HepG2 (cell line): ENCODE data around the gene CABLES1. TPM values are rescaled to one million over a fixed set of nuclear protein-coding genes. Genes with fewer than 3 reads are reported as not detected.

Experiments used
- ATAC-seq: fragments of 200-7000 bp; cut with Tn5 transposase; 3 replicates; pipeline ENCODE4 v1.9.1; 2020; ENCODE audit warnings: mild to moderate bottlenecking, moderate library complexity
- BruUV-seq: library from RNA; stranded (reverse); fragments of 400-500 nt; replicated peaks from 2 replicates; lab custom pipeline; 2021; lab: Mats Ljungman, UMichigan
- CTCF ChIA-PET: fragments of 300-600 bp; formaldehyde crosslinking; extraction: SDS; loops from one replicate; lab custom pipeline; 2021; ENCODE audit warnings: low total read pairs, inconsistent platforms, low intra/inter-chr PET ratio; lab: Yijun Ruan, JAX
- POLR2A ChIA-PET: fragments of 350-600 bp; sonication (Branson Sonifier 250); formaldehyde crosslinking; loops from one replicate; lab custom pipeline; 2020; ENCODE audit warnings: antibody characterized with exemption, inconsistent platforms; lab: Yijun Ruan, JAX
- DNase-seq: peaks from one replicate; pipeline ENCODE4 v3.0.0-alpha.2; 2015; ENCODE audit warnings: low spot score
- FAIRE-seq: peaks from 3 replicates; lab custom pipeline; 2011; peaks lifted over from hg19 to GRCh38; lab: Jason Lieb, UNC
- H2AFZ ChIP-seq: one replicate; pipeline ENCODE4 v1.6.1; 2011; ENCODE audit warnings: low read length, inconsistent platforms
- H3K27ac ChIP-seq: fragments of 300-600 bp; 3 replicates; pipeline ENCODE4 v1.8.0; 2011; ENCODE audit warnings: mixed run types, mild to moderate bottlenecking, mixed read lengths, low read length, inconsistent platforms; ENCODE audit not compliant: insufficient read depth; ENCODE audit errors: extremely low read length
- H3K27me3 ChIP-seq, 2 experiments: fragments of 200-600 bp in 1 of 2; 2 replicates in 1 of 2; 3 replicates in 1 of 2; pipeline versions ENCODE4 v1.6.0 to v1.8.0; 2011; ENCODE audit warnings: low read length in 2 of 2, mild to moderate bottlenecking in 2 of 2, moderate library complexity in 2 of 2, inconsistent platforms in 1 of 2; ENCODE audit not compliant: insufficient read depth in 2 of 2, control insufficient read depth in 1 of 2
- H3K36me3 ChIP-seq, 2 experiments: fragments of 200-600 bp in 1 of 2; replicated peaks in 1 of 2; 2 replicates in 1 of 2; 3 replicates in 1 of 2; pipeline versions ENCODE4 v1.5.1 to v1.8.0; 2011; ENCODE audit warnings: low read length in 2 of 2, inconsistent platforms in 1 of 2; ENCODE audit not compliant: insufficient read depth in 2 of 2, control insufficient read depth in 1 of 2
- H3K4me1 ChIP-seq: 2 replicates; pipeline ENCODE4 v1.5.1; 2012; ENCODE audit warnings: low read length, inconsistent platforms; ENCODE audit not compliant: insufficient read depth
- H3K4me2 ChIP-seq: 2 replicates; pipeline ENCODE4 v1.6.0; 2011; ENCODE audit warnings: low read depth, low read length, inconsistent platforms
- H3K4me3 ChIP-seq, 3 experiments: fragments of 200-600 bp in 1 of 3; sonication (generic), shearing (Covaris generic) in 1 of 3; replicated peaks in 1 of 3; 2 replicates each; pipeline ENCODE4 v1.5.1; 2011 to 2016; ENCODE audit warnings: low read length in 3 of 3, inconsistent platforms in 2 of 3, low read depth in 2 of 3, mild to moderate bottlenecking in 2 of 3, control low read depth in 1 of 3, mixed read lengths in 1 of 3; ENCODE audit not compliant: insufficient read depth in 1 of 3
- H3K79me2 ChIP-seq: one replicate; pipeline ENCODE4 v1.6.1; 2011; ENCODE audit warnings: low read length, inconsistent platforms; ENCODE audit not compliant: insufficient read depth
- H3K9ac ChIP-seq: 2 replicates; pipeline ENCODE4 v1.6.0; 2011; ENCODE audit warnings: mild to moderate bottlenecking, low read depth, low read length, inconsistent platforms; ENCODE audit not compliant: insufficient read depth
- H3K9me3 ChIP-seq: 2 replicates; pipeline ENCODE4 v1.5.1; 2012; ENCODE audit warnings: mild to moderate bottlenecking, low read length
- H4K20me1 ChIP-seq: 2 replicates; pipeline ENCODE4 v1.6.0; 2011; ENCODE audit warnings: inconsistent platforms, mild to moderate bottlenecking, low read length, moderate library complexity; ENCODE audit not compliant: insufficient read depth
- ETV6 ChIP-seq: sonication (generic); formaldehyde crosslinking; conservative IDR thresholded peaks from 2 replicates; pipeline ENCODE4 v1.4.0; 2020; ENCODE audit warnings: missing genetic modification reagents
- FOXK2 ChIP-seq: fragments of 450-650 bp; IDR thresholded peaks from 2 replicates; pipeline ENCODE4 v1.6.1; 2016
- HNRNPK ChIP-seq: fragments of 200-400 bp; formaldehyde crosslinking; IDR thresholded peaks from 2 replicates; pipeline ENCODE4 v1.6.1; 2018; ENCODE audit warnings: low read length, low read depth, moderate library complexity, mild to moderate bottlenecking; ENCODE audit not compliant: poor library complexity, severe bottlenecking
- KLF9 ChIP-seq: IDR thresholded peaks from 2 replicates; pipeline ENCODE4 v1.6.1; 2016; ENCODE audit warnings: low read depth
- MED8 ChIP-seq: sonication (generic); formaldehyde crosslinking; IDR thresholded peaks from 2 replicates; pipeline ENCODE4 v1.8.1; 2023; ENCODE audit warnings: mild to moderate bottlenecking, missing genetic modification reagents; ENCODE audit not compliant: insufficient replicate concordance
- MEIS2 ChIP-seq: sonication (generic); formaldehyde crosslinking; IDR thresholded peaks from 2 replicates; pipeline ENCODE4 v1.9.0; 2021; ENCODE audit warnings: mild to moderate bottlenecking, missing genetic modification reagents
- MTA1 ChIP-seq: sonication (generic); formaldehyde crosslinking; IDR thresholded peaks from 2 replicates; pipeline ENCODE4 v1.4.0; 2020; ENCODE audit warnings: missing genetic modification reagents, mild to moderate bottlenecking, borderline replicate concordance
- NFE2L2 ChIP-seq: fragments of 150-350 bp; IDR thresholded peaks from 2 replicates; pipeline ENCODE4 v1.6.1; 2014; ENCODE audit warnings: low read length
- PHF8 ChIP-seq: sonication (generic); formaldehyde crosslinking; IDR thresholded peaks from 2 replicates; pipeline ENCODE4 v1.5.0; 2020; ENCODE audit warnings: missing genetic modification reagents
- PTBP1 ChIP-seq: fragments of 200-400 bp; formaldehyde crosslinking; IDR thresholded peaks from 2 replicates; pipeline ENCODE4 v1.6.1; 2018; ENCODE audit warnings: low read length, low read depth; ENCODE audit not compliant: poor library complexity, severe bottlenecking
- RBAK ChIP-seq: sonication (generic); formaldehyde crosslinking; IDR thresholded peaks from 2 replicates; pipeline ENCODE4 v1.5.1; 2020; ENCODE audit warnings: mild to moderate bottlenecking, missing genetic modification reagents
- THRA ChIP-seq: sonication (generic); formaldehyde crosslinking; IDR thresholded peaks from 2 replicates; pipeline ENCODE4 v1.4.0; 2020; ENCODE audit warnings: missing genetic modification reagents, borderline replicate concordance
- YEATS2 ChIP-seq: sonication (generic); formaldehyde crosslinking; IDR thresholded peaks from 2 replicates; pipeline ENCODE4 v1.4.0; 2020; ENCODE audit warnings: missing genetic modification reagents, borderline replicate concordance
- ZBTB46 ChIP-seq: sonication (generic); formaldehyde crosslinking; IDR thresholded peaks from 2 replicates; pipeline ENCODE4 v1.4.0; 2020; ENCODE audit warnings: mild to moderate bottlenecking, missing genetic modification reagents, borderline replicate concordance
- ZFAT ChIP-seq: sonication (generic); formaldehyde crosslinking; conservative IDR thresholded peaks from 2 replicates; pipeline ENCODE4 v1.8.1; 2023; ENCODE audit warnings: missing genetic modification reagents, inconsistent platforms
- ZIK1 ChIP-seq: sonication (generic); formaldehyde crosslinking; IDR thresholded peaks from 2 replicates; pipeline ENCODE4 v1.5.0; 2020; ENCODE audit warnings: mild to moderate bottlenecking, low read depth, missing genetic modification reagents, borderline replicate concordance
- ZMAT3 ChIP-seq: sonication (generic); formaldehyde crosslinking; conservative IDR thresholded peaks from 2 replicates; pipeline ENCODE4 v1.7.0; 2021; ENCODE audit warnings: missing genetic modification reagents
- ZNF792 ChIP-seq: IDR thresholded peaks from 2 replicates; pipeline ENCODE4 v1.6.1; 2016
- WGBS: methylation state at CpG from one replicate; pipeline ENCODE4 v1.1.6; 2017; ENCODE audit warnings: low lambda C conversion rate; 5-methylcytosine and 5-hydroxymethylcytosine counted together
- in situ Hi-C: cut with HindIII; loops from 2 replicates; pipeline ENCODE4 v1.10.0; 2017; ENCODE audit warnings: low pct_unique_long_range_greater_than_20kb; ENCODE audit not compliant: extremely low pct_ligation_motif_present
- intact Hi-C: fragments of 100-400 bp; cut with micrococcal nuclease; formaldehyde crosslinking; loops from one replicate; pipeline ENCODE4 v1.10.0; 2022; ENCODE audit not compliant: unreplicated experiment
- polyA plus RNA-seq, 8 experiments: library from polyadenylated mRNA; depleted of rRNA in 3 of 8; stranded (reverse) in 7 of 8; unstranded in 1 of 8; fragments of >200 nt; fragmentation: Illumina TruSeq in 4 of 8; extraction: Trizol in 4 of 8; gene quantifications; 2 replicates each; pipeline versions ENCODE4 v1.2.1 to v1.2.3, GENCODE V29; 2011 to 2016; ENCODE audit warnings: low read depth in 4 of 8, missing spikeins in 1 of 8, mixed read lengths in 1 of 8; ENCODE audit not compliant: insufficient read depth in 1 of 8
- total RNA-seq, 5 experiments: library from RNA; depleted of rRNA; stranded (reverse); fragments of >200 nt; fragmentation: Illumina TruSeq; extraction: Trizol; gene quantifications; 2 replicates each; pipeline ENCODE4 v1.2.3, GENCODE V29; 2016; ENCODE audit warnings: low read depth in 1 of 5

The CABLES1 gene
- total and polyA plus RNA-seq, 2 of the 13 experiments (the other 11 are each of a cell fraction or from before 2014, with no cell fraction given), result 14.7 to 25.8 TPM

GRCh38 chr18:23179416-23179815 is 44.1 kb downstream of the CABLES1 start:
- BruUV-seq, result no TSS peak
- intact Hi-C loops, result no loop called here
- in situ Hi-C loops, result no loop called here
- peaks cover 0 to 17% of the 10 kb centered on the region in 2 experiments; a peak in 4 of 5 replicates for H3K36me3 ChIP-seq
- no peak overlapping the region for H3K4me3 ChIP-seq
- H3K27me3 ChIP-seq, result no peaks in the 10 kb centered on the region
- CTCF ChIA-PET, result no interaction called here
- H3K4me2 ChIP-seq, result no peak overlapping the region
- POLR2A ChIA-PET, result interaction anchor here (1.6 kb wide), 1 partner anchor 38 kb away, joined by 8 read pairs; no protein-coding TSS in a partner anchor
- peaks cover 23% of the 10 kb centered on the region for H3K79me2 ChIP-seq
- no peak overlapping the region for H3K27ac ChIP-seq
- ATAC-seq (no peak), FAIRE-seq (no peak), DNase-seq (no peak)
- WGBS, result 90% methylated on average over 5 of the region's 6 CpGs
- peaks cover 4% of the 10 kb centered on the region; the same call in 1 of the 2 replicates for H4K20me1 ChIP-seq
- no peak for TF ChIP-seq YEATS2
- no peak for TF ChIP-seq ZMAT3 (CRISPR knock-in tag)
- no peak for TF ChIP-seq ZNF792 (CRISPR knock-in tag)
- TF ChIP-seq MTA1, result no peak
- no peak for TF ChIP-seq RBAK (CRISPR knock-in tag)
- no peak for TF ChIP-seq NFE2L2
- TF ChIP-seq ETV6 (CRISPR knock-in tag), result no peak
- no peak for TF ChIP-seq PHF8 (CRISPR knock-in tag)
- TF ChIP-seq ZBTB46 (CRISPR knock-in tag), result no peak
- no peak for TF ChIP-seq FOXK2
- no peak for TF ChIP-seq MED8 (CRISPR knock-in tag)
- TF ChIP-seq MEIS2 (CRISPR knock-in tag), result no peak
- no peak for TF ChIP-seq ZIK1 (CRISPR knock-in tag)
- no peak for TF ChIP-seq PTBP1
- TF ChIP-seq KLF9, result no peak
- no peak for TF ChIP-seq ZFAT (CRISPR knock-in tag)
- TF ChIP-seq THRA, result no peak
- no peak for TF ChIP-seq HNRNPK
- no peak overlapping the region for H2AFZ ChIP-seq
- H3K4me1 ChIP-seq, result peaks cover 22% of the 10 kb centered on the region
- H3K9ac ChIP-seq, result no peak overlapping the region
- no peaks in the 10 kb centered on the region for H3K9me3 ChIP-seq
